GM23248 (cell line): ENCODE data around the gene RYR3. TPM values are rescaled to one million over a fixed set of nuclear protein-coding genes. Genes with fewer than 3 reads are reported as not detected.

ENCODE experiments used
- DNase-seq: peaks from one replicate; pipeline ENCODE4 v3.0.0-alpha.2; 2015
- H2AFZ ChIP-seq: fragments of 200-600 bp; sonication (generic); 2 replicates; pipeline ENCODE4 v1.6.1; 2016; ENCODE audit warnings: antibody characterized with exemption
- H3F3A ChIP-seq: fragments of 200-600 bp; sonication (generic); 2 replicates; pipeline ENCODE4 v1.6.1; 2016; ENCODE audit warnings: mild to moderate bottlenecking, antibody characterized with exemption, mixed run types; ENCODE audit not compliant: insufficient read depth
- H3K27ac ChIP-seq: fragments of 200-600 bp; sonication (generic); 2 replicates; pipeline ENCODE4 v1.5.1; 2016; ENCODE audit warnings: mild to moderate bottlenecking
- H3K27me3 ChIP-seq: fragments of 200-600 bp; sonication (generic); replicated peaks from 2 replicates; pipeline ENCODE4 v1.6.1; 2016; ENCODE audit warnings: mild to moderate bottlenecking; ENCODE audit not compliant: insufficient read depth
- H3K36me3 ChIP-seq: fragments of 200-600 bp; sonication (generic); 2 replicates; pipeline ENCODE4 v1.6.1; 2016; ENCODE audit warnings: low read depth, mild to moderate bottlenecking
- H3K4me1 ChIP-seq: fragments of 200-600 bp; sonication (generic); 2 replicates; pipeline ENCODE4 v1.6.1; 2016; ENCODE audit warnings: mild to moderate bottlenecking; ENCODE audit not compliant: insufficient read depth
- H3K4me2 ChIP-seq: fragments of 200-600 bp; sonication (generic); one replicate; pipeline ENCODE4 v1.6.1; 2016; ENCODE audit warnings: mild to moderate bottlenecking; ENCODE audit not compliant: unreplicated experiment
- H3K4me3 ChIP-seq: fragments of 200-600 bp; sonication (generic); 2 replicates; pipeline ENCODE4 v1.5.1; 2016; ENCODE audit warnings: mild to moderate bottlenecking
- H3K79me2 ChIP-seq: fragments of 200-600 bp; sonication (generic); 2 replicates; pipeline ENCODE4 v1.6.1; 2016; ENCODE audit warnings: mild to moderate bottlenecking; ENCODE audit not compliant: insufficient read depth
- H3K9ac ChIP-seq: fragments of 200-600 bp; sonication (generic); 2 replicates; pipeline ENCODE4 v1.6.1; 2016; ENCODE audit warnings: mild to moderate bottlenecking
- H3K9me2 ChIP-seq: fragments of 200-600 bp; sonication (generic); 2 replicates; pipeline ENCODE4 v1.6.1; 2016; ENCODE audit warnings: mixed run types, mild to moderate bottlenecking, moderate library complexity; ENCODE audit not compliant: insufficient read depth
- H3K9me3 ChIP-seq: fragments of 200-600 bp; sonication (generic); one replicate; pipeline ENCODE4 v1.6.1; 2017; ENCODE audit warnings: low read depth
- H4K20me1 ChIP-seq: fragments of 200-600 bp; sonication (generic); 2 replicates; pipeline ENCODE4 v1.6.0; 2016; ENCODE audit not compliant: insufficient read depth
- EZH2 ChIP-seq: fragments of 200-600 bp; sonication (generic); IDR thresholded peaks from 2 replicates; pipeline ENCODE4 v1.6.1; 2018; ENCODE audit warnings: antibody characterized with exemption, mild to moderate bottlenecking; ENCODE audit not compliant: insufficient read depth, poor library complexity, severe bottlenecking
- EZH2phosphoT487 ChIP-seq: fragments of 200-600 bp; sonication (generic); IDR thresholded peaks from 2 replicates; pipeline ENCODE4 v1.6.1; 2018; ENCODE audit warnings: antibody characterized with exemption, moderate library complexity, mild to moderate bottlenecking, low read depth; ENCODE audit not compliant: insufficient read depth
- WGBS, 2 experiments: methylation state at CpG; one replicate each; pipeline ENCODE4 v1.1.6; 2015 to 2017; ENCODE audit warnings: low lambda C conversion rate in 2 of 2, low coverage in 1 of 2; ENCODE audit errors: missing lambda C conversion rate in 2 of 2; 5-methylcytosine and 5-hydroxymethylcytosine counted together
- in situ Hi-C: fragments of 300-500 bp; cut with MboI; formaldehyde crosslinking; loops from 2 replicates; pipeline ENCODE4 v1.15.0; 2020
- polyA plus RNA-seq: library from polyadenylated mRNA; unstranded; fragments of >200 nt; fragmentation: Nextera tagmentation; extraction: Ambion mirVana; gene quantifications from 2 replicates; pipeline ENCODE4 v1.2.1, GENCODE V29; 2016
- total RNA-seq: library from RNA; depleted of rRNA; stranded (reverse); fragments of >200 nt; shearing (Covaris generic); gene quantifications from 2 replicates; pipeline ENCODE4 v1.2.3, GENCODE V29; 2014

The RYR3 gene
- total and polyA plus RNA-seq, 2 experiments from 2014 or later: 0.26 TPM; not detected in 1

DNA sequence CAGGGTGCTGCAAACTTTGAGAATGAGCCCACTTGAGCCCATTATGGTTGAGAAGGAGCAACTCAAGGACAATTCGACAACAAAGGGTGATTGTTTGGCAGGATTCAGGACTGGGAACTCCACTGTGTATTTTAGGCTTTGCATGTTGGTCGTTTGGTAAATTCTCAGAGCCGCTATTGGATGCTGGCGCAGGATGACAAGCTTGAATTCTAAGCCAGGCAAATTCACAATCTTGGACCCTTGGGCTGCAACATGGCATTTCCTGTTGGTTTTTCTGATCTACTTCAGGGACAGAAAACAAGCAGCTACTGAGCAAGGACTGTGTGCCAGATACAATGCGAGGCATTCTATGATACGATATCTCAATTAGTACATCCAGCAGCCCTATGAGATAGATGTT, 82.8 kb downstream of the RYR3 start:
- TF ChIP-seq EZH2phosphoT487 (no peak), EZH2 (no peak)
- H3K9me3 ChIP-seq: no peaks in the 10 kb centered on the region
- DNase-seq: no peak
- no peak overlapping the region for H2AFZ ChIP-seq
- H3K9me2 ChIP-seq: no peaks in the 10 kb centered on the region
- no peak overlapping the region for H3K4me2 ChIP-seq
- in situ Hi-C loops: no loop called here
- H3K27ac ChIP-seq: no peak overlapping the region
- no peaks in the 10 kb centered on the region for H3K79me2 ChIP-seq
- H3K4me3 ChIP-seq: no peak overlapping the region
- 57 to 64% methylated on average over 6 of the region's 6 CpGs for WGBS, 2 experiments
- H3K27me3 ChIP-seq: peaks cover 5% of the 10 kb centered on the region; the same call in 1 of the 2 replicates
- H3K36me3 ChIP-seq: no peaks in the 10 kb centered on the region
- H3F3A ChIP-seq: no peaks in the 10 kb centered on the region
- H3K4me1 ChIP-seq: no peaks in the 10 kb centered on the region
- no peaks in the 10 kb centered on the region for H4K20me1 ChIP-seq
- H3K9ac ChIP-seq: no peak overlapping the region

DNA sequence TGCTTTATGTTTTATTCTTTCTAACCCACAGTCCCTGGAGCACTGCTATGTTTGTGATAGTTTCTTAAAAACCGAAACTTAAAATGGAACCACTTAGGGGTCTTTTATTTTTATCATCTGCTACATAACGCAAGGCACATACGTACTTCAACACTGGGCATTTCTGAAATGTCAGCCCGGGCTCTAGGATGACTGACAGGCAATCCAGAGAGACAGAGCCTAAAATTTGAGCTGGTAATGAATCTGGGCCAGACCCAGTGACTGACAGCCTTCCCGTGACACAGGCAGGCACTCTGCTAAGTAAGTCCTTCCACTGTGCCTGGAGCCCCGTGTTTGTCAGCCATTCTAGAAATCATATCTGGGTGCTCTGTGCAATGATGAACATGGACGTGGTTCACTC, 84.6 kb downstream of the RYR3 start:
- H3K4me2 ChIP-seq: no peak overlapping the region
- peaks cover 5% of the 10 kb centered on the region; the same call in 1 of the 2 replicates for H3K27me3 ChIP-seq
- no peaks in the 10 kb centered on the region for H3K9me3 ChIP-seq
- no peaks in the 10 kb centered on the region for H3K79me2 ChIP-seq
- H3K4me1 ChIP-seq: no peaks in the 10 kb centered on the region
- no peaks in the 10 kb centered on the region for H3K9me2 ChIP-seq
- no peak overlapping the region for H3K27ac ChIP-seq
- 31 to 38% methylated on average over 7 of the region's 7 CpGs for WGBS, 2 experiments
- H3K36me3 ChIP-seq: no peaks in the 10 kb centered on the region
- no peak for DNase-seq
- H3K9ac ChIP-seq: no peak overlapping the region
- H2AFZ ChIP-seq: no peak overlapping the region
- TF ChIP-seq EZH2 (no peak), EZH2phosphoT487 (no peak)
- no peaks in the 10 kb centered on the region for H3F3A ChIP-seq
- H4K20me1 ChIP-seq: no peaks in the 10 kb centered on the region
- in situ Hi-C loops: no loop called here
- no peak overlapping the region for H3K4me3 ChIP-seq

DNA sequence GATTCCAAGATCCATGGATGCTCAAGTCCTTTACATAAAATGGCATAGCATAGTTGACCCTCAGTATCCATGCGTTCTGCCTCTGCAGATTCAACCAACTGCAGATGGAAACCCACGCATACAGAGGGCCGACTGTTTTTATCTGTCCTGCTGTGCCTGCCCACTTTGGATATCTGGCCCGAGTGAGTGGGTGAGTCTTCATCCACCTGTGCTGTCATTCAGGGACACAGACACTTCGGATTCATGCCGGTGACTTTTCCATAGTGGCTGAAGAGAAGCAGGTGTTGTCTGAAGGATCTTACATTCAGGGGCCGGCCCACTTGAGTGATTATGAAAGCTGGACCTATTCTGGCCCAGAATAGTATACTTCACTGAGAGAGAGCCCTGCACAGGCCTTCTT, 85.1 kb downstream of the RYR3 start:
- H3K4me1 ChIP-seq: no peaks in the 10 kb centered on the region

DNA sequence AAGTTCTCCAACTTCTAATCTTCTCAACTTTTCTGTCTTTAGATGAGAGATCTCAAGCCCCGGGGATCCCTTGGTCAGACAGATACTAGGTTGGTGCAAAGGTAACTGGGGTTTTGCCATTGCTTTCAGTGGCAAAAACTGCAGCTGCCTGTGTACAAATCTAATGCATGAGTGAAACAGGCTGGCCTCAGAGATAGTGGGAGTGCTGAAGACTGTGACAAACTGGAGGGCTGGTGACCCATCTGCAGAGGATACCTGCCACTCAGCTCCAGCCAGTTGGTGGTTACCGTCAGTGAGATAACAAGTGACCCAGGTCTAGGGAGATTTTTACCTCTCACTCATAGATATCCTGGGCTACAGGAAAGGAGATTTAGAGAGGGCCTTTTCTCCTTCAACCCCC, 85.7 kb downstream of the RYR3 start:
- in situ Hi-C loops: no loop called here
- DNase-seq: no peak
- 44 to 47% methylated on average over 2 of the region's 2 CpGs for WGBS, 2 experiments
- no peaks in the 10 kb centered on the region for H3K79me2 ChIP-seq
- no peaks in the 10 kb centered on the region for H3K9me3 ChIP-seq
- TF ChIP-seq EZH2 (no peak), EZH2phosphoT487 (no peak)
- H3K4me2 ChIP-seq: no peak overlapping the region
- no peaks in the 10 kb centered on the region for H3K9me2 ChIP-seq
- no peaks in the 10 kb centered on the region for H3F3A ChIP-seq
- H3K4me3 ChIP-seq: no peak overlapping the region
- no peaks in the 10 kb centered on the region for H3K4me1 ChIP-seq
- H3K27me3 ChIP-seq: peaks cover 5% of the 10 kb centered on the region; the same call in 1 of the 2 replicates
- no peaks in the 10 kb centered on the region for H4K20me1 ChIP-seq
- no peak overlapping the region for H2AFZ ChIP-seq
- H3K9ac ChIP-seq: no peak overlapping the region
- H3K36me3 ChIP-seq: no peaks in the 10 kb centered on the region
- no peak overlapping the region for H3K27ac ChIP-seq

More for the DNA sequence above, 85.1 kb downstream of the RYR3 start:
- no peak for DNase-seq
- H2AFZ ChIP-seq: no peak overlapping the region
- H3K9ac ChIP-seq: no peak overlapping the region
- H3K4me2 ChIP-seq: no peak overlapping the region
- WGBS, 2 experiments: 45 to 47% methylated on average over 7 of the region's 7 CpGs
- H3K27me3 ChIP-seq: peaks cover 5% of the 10 kb centered on the region; the same call in 1 of the 2 replicates
- H3K36me3 ChIP-seq: no peaks in the 10 kb centered on the region
- no peaks in the 10 kb centered on the region for H3K9me2 ChIP-seq
- no peaks in the 10 kb centered on the region for H4K20me1 ChIP-seq
- TF ChIP-seq EZH2 (no peak), EZH2phosphoT487 (no peak)
- in situ Hi-C loops: no loop called here
- no peak overlapping the region for H3K27ac ChIP-seq
- no peaks in the 10 kb centered on the region for H3K9me3 ChIP-seq
- H3K79me2 ChIP-seq: no peaks in the 10 kb centered on the region
- H3F3A ChIP-seq: no peaks in the 10 kb centered on the region
- no peak overlapping the region for H3K4me3 ChIP-seq

DNA sequence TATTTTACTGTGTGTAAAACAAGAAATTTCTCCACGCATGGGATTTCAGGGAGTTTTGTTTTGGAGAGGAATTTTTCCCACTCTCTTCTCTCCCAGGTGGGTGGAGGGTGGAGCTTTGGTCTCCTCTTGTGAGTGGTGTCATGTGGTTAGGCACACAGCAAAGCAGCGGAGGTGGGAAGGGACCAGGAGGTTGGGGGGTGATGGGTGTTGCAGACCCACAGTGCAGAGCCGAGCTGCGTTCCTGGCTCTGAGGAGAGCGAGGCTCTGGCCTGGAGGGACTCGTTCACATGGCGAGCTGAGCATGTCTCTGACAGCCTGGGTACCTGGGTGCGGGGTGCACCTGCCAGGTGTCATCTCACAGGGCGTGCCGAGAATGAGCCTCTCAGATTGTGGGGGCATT, 87.8 kb downstream of the RYR3 start:
- H3F3A ChIP-seq: no peaks in the 10 kb centered on the region
- in situ Hi-C loops: no loop called here
- H3K27me3 ChIP-seq: peaks cover 5% of the 10 kb centered on the region
- H3K4me3 ChIP-seq: no peak overlapping the region
- H3K9me2 ChIP-seq: no peaks in the 10 kb centered on the region
- TF ChIP-seq EZH2phosphoT487 (no peak), EZH2 (no peak)
- no peaks in the 10 kb centered on the region for H4K20me1 ChIP-seq
- H3K79me2 ChIP-seq: no peaks in the 10 kb centered on the region
- no peak overlapping the region for H3K4me2 ChIP-seq
- no peak overlapping the region for H2AFZ ChIP-seq
- H3K9ac ChIP-seq: no peak overlapping the region
- no peaks in the 10 kb centered on the region for H3K9me3 ChIP-seq
- H3K36me3 ChIP-seq: no peaks in the 10 kb centered on the region
- 40 to 49% methylated on average over 10 of the region's 10 CpGs for WGBS, 2 experiments
- no peaks in the 10 kb centered on the region for H3K4me1 ChIP-seq
- H3K27ac ChIP-seq: no peak overlapping the region
- no peak for DNase-seq
